HG03097 (cell line): ENCODE measurements around the gene KCNAB3.

Source experiments
- ATAC-seq: cut with Tn5 transposase; IDR thresholded peaks from one replicate; pipeline ENCODE4 v1.9.1; 2021; ENCODE audit not compliant: unreplicated experiment, low FRiP score

Gene KCNAB3

DNA sequence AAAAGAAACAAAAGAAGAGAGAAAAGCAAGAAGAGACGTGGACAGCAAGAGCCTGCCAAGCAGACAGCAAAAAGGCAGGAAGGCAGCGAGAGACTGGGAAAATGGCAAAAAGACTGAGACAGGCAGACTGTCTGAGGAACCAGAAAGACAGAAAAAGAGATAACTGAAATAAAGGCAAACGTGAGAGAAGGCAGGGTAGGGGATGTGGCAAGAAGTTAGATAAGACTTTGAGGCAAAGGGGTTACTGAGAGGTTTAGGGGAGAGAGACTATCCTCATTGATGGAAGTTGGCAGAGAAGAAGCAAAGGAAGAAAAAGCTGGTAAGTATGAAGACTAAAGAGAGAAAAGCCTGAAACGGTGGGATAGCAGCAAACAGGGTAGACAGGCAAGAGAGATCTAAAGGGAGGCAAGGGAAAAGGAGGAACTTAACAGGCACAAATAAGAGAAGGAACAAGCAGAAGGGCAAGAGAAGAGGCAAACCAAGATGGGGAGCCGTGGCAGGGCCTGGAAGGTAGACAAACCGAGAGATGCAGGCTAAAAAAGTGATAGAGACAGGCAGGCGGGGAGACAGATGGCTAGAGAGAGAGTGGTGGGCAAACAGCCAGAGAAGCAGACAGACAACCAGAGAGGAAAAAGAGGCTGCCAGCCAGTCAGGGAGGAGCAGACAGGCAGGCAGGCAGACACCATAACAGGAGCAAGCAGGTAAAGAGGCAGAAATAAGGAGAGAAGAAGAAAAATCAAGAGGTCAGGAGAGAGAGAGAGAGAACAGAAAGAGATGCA is 48.2 kb downstream of the KCNAB3 start:
- no peak for ATAC-seq

DNA sequence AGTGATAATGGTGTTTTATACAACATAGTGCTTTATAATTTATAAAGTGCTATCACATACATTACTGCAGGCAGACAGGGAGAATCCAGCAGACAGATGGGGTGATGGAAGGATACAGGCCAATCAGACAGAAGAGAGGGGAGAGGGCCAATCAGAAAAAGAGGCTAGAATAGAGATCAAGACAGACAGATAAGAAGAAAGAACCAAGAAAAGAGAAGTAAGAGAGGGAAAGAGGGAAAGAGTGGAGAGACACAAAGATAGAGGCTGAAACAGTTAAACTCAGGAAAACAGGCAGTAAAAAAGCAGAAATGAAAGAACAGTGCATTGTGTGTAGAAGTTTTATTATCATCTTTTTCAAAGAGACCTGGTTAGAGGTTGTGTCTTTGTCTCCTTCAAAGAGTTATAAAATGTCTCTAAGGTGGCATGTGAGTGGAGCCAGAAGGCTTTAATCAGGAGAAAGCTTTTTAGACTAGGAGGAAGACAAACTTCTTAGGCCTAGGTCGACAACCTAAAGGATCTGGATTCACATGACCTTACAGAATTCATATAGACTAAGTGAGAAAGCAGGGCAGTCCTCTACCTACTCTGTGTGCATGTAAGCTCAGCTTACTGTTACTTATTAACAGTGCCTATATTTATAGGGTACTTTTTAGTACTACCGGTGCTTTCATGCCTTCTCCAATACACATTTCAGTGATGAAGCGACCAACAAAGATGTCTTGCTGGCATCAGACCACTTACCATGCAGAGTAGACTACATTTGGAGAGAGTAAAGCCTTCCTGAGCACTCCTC is 49.4 kb downstream of the KCNAB3 start:
- ATAC-seq = no peak

- no peak for ATAC-seq
These were observed 51.4 kb downstream of the KCNAB3 start for GRCh38 chr17:7878234-7878633.

DNA sequence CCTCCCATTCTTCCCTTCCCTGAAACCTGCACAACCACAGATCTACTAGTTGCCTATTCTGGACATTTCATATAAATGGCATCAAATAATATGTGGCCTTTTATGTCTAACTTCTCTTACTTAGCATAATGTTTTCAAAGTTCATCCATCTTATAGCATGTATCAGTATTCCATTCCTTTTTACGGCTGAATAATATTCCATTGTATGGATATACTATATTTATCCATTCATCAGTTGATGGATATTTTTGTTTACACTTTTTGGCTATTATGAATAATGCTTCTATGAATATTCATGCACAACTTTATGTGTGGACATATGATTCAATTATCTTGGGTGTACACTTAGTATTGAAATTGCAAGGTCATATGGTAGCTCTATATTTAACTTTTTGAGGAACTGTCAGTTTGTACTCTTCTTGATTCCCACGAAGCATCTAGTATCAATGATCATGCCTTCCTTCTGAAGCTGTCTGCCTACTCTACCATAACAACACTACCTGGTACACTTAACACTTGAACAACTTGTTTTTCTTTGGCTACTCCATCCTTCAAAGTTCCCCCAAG is 53.8 kb downstream of the KCNAB3 start:
- ATAC-seq = no peak

GRCh38 chr17:7873051-7873450 is 56.6 kb downstream of the KCNAB3 start:
- ATAC-seq = no peak
